GM18873 (cell line): ENCODE data around the gene PAMR1.

ENCODE experiments used
- ATAC-seq: cut with Tn5 transposase; IDR thresholded peaks from one replicate; pipeline ENCODE4 v1.9.1; 2021; ENCODE audit warnings: mild to moderate bottlenecking, moderate library complexity, moderate number of reproducible peaks; ENCODE audit not compliant: unreplicated experiment, low FRiP score

PAMR1 gene

GRCh38 chr11:35464308-35464707 lies 61.1 kb downstream of the PAMR1 start:
- ATAC-seq, result no peak

- no peak for ATAC-seq
Measured at GRCh38 chr11:35463331-35463751, 62.1 kb downstream of the PAMR1 start.

- ATAC-seq, result no peak
Measured at GRCh38 chr11:35461917-35462538, 63.4 kb downstream of the PAMR1 start.

GRCh38 chr11:35459489-35459888 lies 65.9 kb downstream of the PAMR1 start:
- no peak for ATAC-seq

GRCh38 chr11:35458846-35459245 lies 66.6 kb downstream of the PAMR1 start:
- ATAC-seq, result no peak

- ATAC-seq, result no peak
Measured at GRCh38 chr11:35454362-35454761, 71.1 kb downstream of the PAMR1 start.

GRCh38 chr11:35436581-35437250 lies 88.7 kb downstream of the PAMR1 start:
- ATAC-seq, result no peak

GRCh38 chr11:35433588-35433987 lies 91.8 kb downstream of the PAMR1 start:
- no peak for ATAC-seq

- no peak for ATAC-seq
Measured at GRCh38 chr11:35432464-35432863, 93.0 kb downstream of the PAMR1 start.

- no peak for ATAC-seq
Measured at GRCh38 chr11:35427071-35427470, 98.3 kb downstream of the PAMR1 start.

GRCh38 chr11:35426351-35426750 lies 99.1 kb downstream of the PAMR1 start:
- ATAC-seq, result no peak

GRCh38 chr11:35425603-35426212 lies 99.7 kb downstream of the PAMR1 start:
- ATAC-seq, result no peak

- ATAC-seq, result no peak
Measured at GRCh38 chr11:35424157-35424940, 101.1 kb downstream of the PAMR1 start.

GRCh38 chr11:35420371-35420770 lies 105.0 kb downstream of the PAMR1 start:
- ATAC-seq, result no peak

GRCh38 chr11:35419830-35420333 lies 105.5 kb downstream of the PAMR1 start:
- no peak for ATAC-seq

GRCh38 chr11:35419184-35419829 lies 106.1 kb downstream of the PAMR1 start, which contains the start of gene SLC1A2:
Gene SLC1A2, minus strand, starts transcription at chr11:35419558. Its CDS starts 592 bp downstream, at chr11:35418966.
- no peak for ATAC-seq

- ATAC-seq, result no peak
Measured at GRCh38 chr11:35418282-35419183, 106.9 kb downstream of the PAMR1 start.

GRCh38 chr11:35415487-35415886 lies 109.9 kb downstream of the PAMR1 start:
- no peak for ATAC-seq

GRCh38 chr11:35414776-35415175 lies 110.6 kb downstream of the PAMR1 start:
- no peak for ATAC-seq
